Naive B cell (primary cell): ENCODE data around the gene USP44. TPM values are rescaled to one million over a fixed set of nuclear protein-coding genes. Genes with fewer than 3 reads are reported as not detected.
"Not testable (repeated sequence)": the region's sequence is repeated elsewhere in the genome, so short reads cannot be mapped to it uniquely, and the experiment has no call there.

Experiments
- ATAC-seq, 2 donors: fragments of 150-1000 bp; cut with Tn5 transposase; 2 replicates each; pipeline ENCODE4 v1.10.0; 2021; ENCODE audit warnings: low read depth in 2 of 2, mild to moderate bottlenecking in 2 of 2, moderate library complexity in 2 of 2
- DNase-seq: peaks from one replicate; pipeline ENCODE4 v3.0.0; 2022
- H3K27ac Mint-ChIP-seq, 6 donors: one replicate each; pipeline ENCODE4 v1.8.0; 2020 to 2022; ENCODE audit warnings: mild to moderate bottlenecking in 6 of 6, mixed read lengths in 6 of 6, moderate library complexity in 5 of 6, inconsistent platforms in 2 of 6
- H3K27me3 Mint-ChIP-seq, 3 donors: one replicate each; pipeline ENCODE4 v1.8.0; 2021 to 2022; ENCODE audit warnings: mixed read lengths in 3 of 3, mild to moderate bottlenecking in 1 of 3
- H3K36me3 Mint-ChIP-seq, 2 donors: one replicate each; pipeline ENCODE4 v1.8.0; 2020 to 2022; ENCODE audit warnings: mixed read lengths in 2 of 2, inconsistent platforms in 1 of 2, mild to moderate bottlenecking in 1 of 2
- H3K4me1 Mint-ChIP-seq, 3 donors: one replicate each; pipeline ENCODE4 v1.8.0; 2020 to 2022; ENCODE audit warnings: mixed read lengths in 3 of 3, inconsistent platforms in 1 of 3, mild to moderate bottlenecking in 1 of 3, moderate library complexity in 1 of 3
- H3K4me3 Mint-ChIP-seq, 8 donors: one replicate each; pipeline ENCODE4 v1.8.0; 2020 to 2022; ENCODE audit warnings: mild to moderate bottlenecking in 8 of 8, mixed read lengths in 8 of 8, moderate library complexity in 8 of 8, inconsistent platforms in 2 of 8
- H3K9me3 Mint-ChIP-seq, 7 donors: one replicate each; pipeline ENCODE4 v1.8.0; 2020 to 2022; ENCODE audit warnings: mixed read lengths in 7 of 7, mild to moderate bottlenecking in 5 of 7, inconsistent platforms in 2 of 7, moderate library complexity in 1 of 7
- polyA plus RNA-seq, 6 donors: library from polyadenylated mRNA; unstranded; fragments of 300-500 nt; fragmentation: Illumina TruSeq; gene quantifications; one replicate each; pipeline ENCODE4 v1.2.3, GENCODE V29; 2021; ENCODE audit warnings: low read depth in 6 of 6

Gene USP44
- polyA plus RNA-seq, 6 donors from 2014 or later = 5.4 to 13.8 (median 8.5) TPM

- not testable (repeated sequence) for H3K4me3 Mint-ChIP-seq, H3K36me3 Mint-ChIP-seq, DNase-seq, H3K27me3 Mint-ChIP-seq, ATAC-seq, H3K27ac Mint-ChIP-seq, H3K9me3 Mint-ChIP-seq
- H3K4me1 Mint-ChIP-seq = peaks cover 23 to 39% (median 34%) of the 10 kb centered on the region in 3 donors
Observed at GRCh38 chr12:95568045-95568444, 16.8 kb upstream of the USP44 start.

DNA sequence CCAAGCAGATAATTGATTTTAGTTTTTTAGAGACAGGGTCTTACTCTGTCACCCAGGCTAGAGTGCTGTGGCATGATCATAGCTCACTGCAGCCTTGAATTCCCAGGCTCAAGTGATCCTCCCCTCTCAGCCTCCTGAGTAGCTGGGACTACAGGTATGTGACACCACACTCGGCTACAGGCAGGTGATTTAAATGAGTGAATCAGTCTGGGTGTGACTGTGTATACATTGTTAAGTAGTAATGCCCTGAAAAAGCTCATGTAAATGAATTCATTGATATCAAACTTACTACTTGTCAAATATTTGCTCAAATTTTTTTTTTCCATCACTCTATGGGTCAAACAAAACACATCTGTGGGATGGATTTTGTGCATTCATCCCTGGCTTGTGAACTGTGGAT, 6.3 kb upstream of the USP44 start:
- Mint-ChIP-seq H3K36me3 (peaks cover 0 to 10% of the 10 kb centered on the region in 2 donors), H3K4me3 (no peak overlapping the region), H3K27ac (no peak overlapping the region), H3K27me3 (peaks cover 10 to 23% (median 20%) of the 10 kb centered on the region in 3 donors), H3K9me3 (no peaks in the 10 kb centered on the region), H3K4me1 (peaks cover 0 to 4% (median 0%) of the 10 kb centered on the region in 3 donors)
- ATAC-seq (no peak), DNase-seq (no peak)

DNA sequence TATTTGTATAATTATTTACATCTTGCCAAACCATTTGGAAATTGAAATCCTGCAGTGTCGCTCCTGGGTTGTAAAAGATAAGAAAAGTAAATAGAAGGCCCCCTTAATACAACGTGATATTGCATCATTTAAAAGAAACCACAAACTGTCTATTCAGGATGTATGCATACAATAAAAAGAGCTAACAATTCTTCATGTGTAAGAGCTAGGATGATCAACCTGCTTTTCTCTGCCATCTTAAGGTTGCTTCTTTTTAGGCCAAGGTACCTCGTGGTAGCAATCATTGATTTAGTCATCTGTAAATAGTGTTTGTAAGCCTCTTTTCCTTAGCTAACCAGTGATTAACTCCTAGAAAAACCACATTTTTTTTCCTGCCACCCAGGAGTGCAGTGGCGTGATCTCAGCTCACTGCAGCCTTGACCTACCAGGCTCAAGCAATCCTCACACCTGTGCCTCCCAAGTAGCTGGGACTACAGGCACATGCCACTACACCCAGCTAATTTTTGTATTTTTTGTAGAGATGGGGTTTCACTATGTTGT, 3.3 kb upstream of the USP44 start:
- peaks cover 0 to 15% (median 8%) of the 10 kb centered on the region in 3 donors for H3K4me1 Mint-ChIP-seq
- H3K4me3 Mint-ChIP-seq = no peak overlapping the region
- peaks cover 0 to 4% of the 10 kb centered on the region in 2 donors for H3K36me3 Mint-ChIP-seq
- H3K27me3 Mint-ChIP-seq = peaks cover 6 to 9% (median 6%) of the 10 kb centered on the region in 3 donors
- peaks cover 0 to 1% (median 0%) of the 10 kb centered on the region in 7 donors for H3K9me3 Mint-ChIP-seq
- peak overlapping the region in 1 of 6 donors; percentile 32 for H3K27ac Mint-ChIP-seq
- no peak for DNase-seq
- no peak for ATAC-seq

- Mint-ChIP-seq H3K9me3 (peaks cover 0 to 6% (median 0%) of the 10 kb centered on the region in 7 donors), H3K27me3 (peaks cover 0 to 4% (median 2%) of the 10 kb centered on the region in 3 donors), H3K36me3 (no peaks in the 10 kb centered on the region), H3K27ac (no peak overlapping the region), H3K4me3 (peak overlapping the region in 1 of 8 donors; percentile 70), H3K4me1 (peaks cover 5 to 23% (median 8%) of the 10 kb centered on the region in 3 donors)
- DNase-seq = no peak
- ATAC-seq = no peak
Observed at GRCh38 chr12:95553197-95553943, 2.1 kb upstream of the USP44 start.

GRCh38 chr12:95551913-95552516, 739 bp upstream of the USP44 start:
- ATAC-seq = no peak
- peak overlapping the region in 2 of 6 donors; percentile 30 to 34 for H3K27ac Mint-ChIP-seq
- peak overlapping the region in 1 of 8 donors; percentile 44 for H3K4me3 Mint-ChIP-seq
- DNase-seq = no peak
- no peaks in the 10 kb centered on the region for H3K36me3 Mint-ChIP-seq
- peaks cover 0 to 6% (median 0%) of the 10 kb centered on the region in 7 donors for H3K9me3 Mint-ChIP-seq
- H3K27me3 Mint-ChIP-seq = peaks cover 0 to 7% (median 4%) of the 10 kb centered on the region in 3 donors
- H3K4me1 Mint-ChIP-seq = peaks cover 14 to 29% (median 15%) of the 10 kb centered on the region in 3 donors

DNA sequence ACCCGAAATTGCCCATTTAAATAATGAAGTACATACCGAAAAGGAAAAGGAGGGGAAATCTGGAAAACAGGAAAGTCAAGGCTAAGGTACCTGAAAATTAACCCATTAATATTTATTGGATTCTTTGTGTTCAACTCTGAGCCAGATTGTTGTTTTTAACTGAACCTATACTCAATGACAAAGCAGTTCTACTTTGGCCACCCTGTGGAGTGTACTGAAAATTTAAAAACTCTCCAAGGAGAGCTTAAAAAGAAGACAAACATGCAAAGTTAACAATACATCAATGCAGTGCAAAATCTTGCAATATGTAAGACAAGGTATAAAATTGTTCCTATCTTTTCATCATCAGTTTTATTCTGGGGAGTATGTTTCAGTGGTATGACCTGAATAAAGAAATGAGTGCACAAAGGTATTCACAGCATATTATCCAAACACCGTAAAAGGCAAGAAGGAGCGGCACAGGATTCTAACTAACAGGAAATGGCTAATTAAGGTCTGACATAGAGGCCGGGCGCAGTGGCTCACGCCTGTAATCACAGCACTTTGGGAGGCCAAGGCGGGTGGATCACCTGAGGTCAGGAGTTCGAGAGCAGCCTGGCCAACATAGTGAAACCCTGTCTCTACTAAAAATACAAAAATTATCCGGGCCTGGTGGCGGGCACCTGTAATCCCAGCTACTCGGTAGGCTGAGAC, 1.7 kb downstream of the USP44 start:
- H3K36me3 Mint-ChIP-seq = no peaks in the 10 kb centered on the region
- H3K27ac Mint-ChIP-seq = peak overlapping the region; percentile 54 to 93 (median 87)
- H3K9me3 Mint-ChIP-seq = peaks cover 0 to 6% (median 0%) of the 10 kb centered on the region in 7 donors
- peak overlapping the region; percentile 83 to 95 (median 92) for H3K4me3 Mint-ChIP-seq
- peaks cover 0 to 7% (median 0%) of the 10 kb centered on the region in 3 donors for H3K27me3 Mint-ChIP-seq
- peaks cover 16 to 35% (median 20%) of the 10 kb centered on the region in 3 donors for H3K4me1 Mint-ChIP-seq
- ATAC-seq (no peak), DNase-seq (no peak)

DNA sequence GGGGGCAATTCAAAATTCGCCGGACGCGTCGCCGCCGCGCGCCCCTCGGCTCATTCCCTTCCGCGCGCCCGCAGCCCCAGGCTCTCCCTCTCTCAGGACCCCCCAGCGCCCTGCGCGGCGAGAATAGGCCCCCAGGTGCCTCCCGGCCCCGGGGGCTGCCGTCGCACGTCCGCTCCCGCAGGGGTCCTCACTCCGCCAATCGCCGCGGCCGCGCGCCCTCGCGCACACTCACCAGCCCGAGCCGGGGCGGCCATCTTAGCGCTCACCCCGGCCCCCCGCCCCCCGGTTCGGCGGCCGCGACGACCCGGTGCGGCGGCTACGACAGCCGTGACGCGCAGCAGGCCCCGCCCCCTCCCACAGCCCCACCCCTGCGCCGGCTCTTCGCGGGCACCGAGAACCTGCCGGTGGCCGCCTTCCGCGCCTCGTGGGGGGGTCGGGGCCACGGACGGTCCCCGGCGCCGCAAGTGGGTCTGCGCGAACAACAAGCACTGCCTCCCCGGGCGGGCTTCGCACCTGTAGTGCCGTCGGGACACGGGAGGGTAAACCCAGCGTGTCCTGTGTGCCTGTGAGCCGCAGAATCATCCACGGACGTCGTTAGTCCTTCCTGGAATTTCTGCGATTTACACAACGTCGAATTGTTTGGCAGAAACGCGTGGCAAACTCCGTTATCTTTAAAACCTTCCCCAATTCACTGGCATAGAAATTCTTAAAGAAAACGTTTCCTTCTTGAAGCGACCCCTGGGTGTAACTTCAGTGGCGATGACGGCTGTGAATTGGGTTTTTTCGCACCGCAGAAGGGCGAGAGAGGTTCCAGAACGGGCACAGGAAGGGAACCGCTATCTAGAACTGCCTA, 2.5 kb downstream of the USP44 start:
- H3K4me3 Mint-ChIP-seq = peak overlapping the region; percentile 87 to 95 (median 93)
- peaks cover 0 to 7% (median 0%) of the 10 kb centered on the region in 3 donors for H3K27me3 Mint-ChIP-seq
- peaks cover 16 to 35% (median 20%) of the 10 kb centered on the region in 3 donors for H3K4me1 Mint-ChIP-seq
- H3K27ac Mint-ChIP-seq = peak overlapping the region; percentile 54 to 95 (median 88)
- DNase-seq = peak; percentile 71
- no peaks in the 10 kb centered on the region for H3K36me3 Mint-ChIP-seq
- peaks cover 0 to 6% (median 0%) of the 10 kb centered on the region in 7 donors for H3K9me3 Mint-ChIP-seq
- peak; percentile 82 to 86 for ATAC-seq

DNA sequence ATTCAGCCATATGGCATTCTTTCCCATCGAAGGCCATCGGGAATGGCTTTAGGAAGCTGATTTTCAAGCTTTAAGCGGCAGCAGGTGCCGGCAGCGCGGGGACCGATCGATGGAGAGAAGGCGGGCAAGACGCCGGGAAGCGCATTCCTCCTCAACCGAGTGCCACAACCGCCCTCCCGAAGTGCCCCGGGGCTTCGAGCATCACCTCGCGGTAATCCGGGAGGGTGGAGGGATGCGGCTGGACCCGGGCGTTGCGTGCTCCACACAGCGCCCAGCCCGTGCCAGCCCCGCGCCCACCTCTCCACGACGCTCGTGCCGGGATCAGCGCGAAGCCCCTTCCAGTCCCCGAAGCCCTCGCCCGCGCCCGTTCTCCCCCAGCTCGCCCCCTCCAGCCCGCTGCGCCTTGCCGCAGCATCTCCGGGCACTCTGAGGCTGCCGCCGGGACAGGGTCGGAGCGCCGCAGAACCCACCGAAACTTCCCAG, 3.2 kb downstream of the USP44 start:
- peak overlapping the region; percentile 74 to 95 (median 88) for H3K27ac Mint-ChIP-seq
- no peak for DNase-seq
- peaks cover 0 to 7% (median 0%) of the 10 kb centered on the region in 3 donors for H3K27me3 Mint-ChIP-seq
- no peaks in the 10 kb centered on the region for H3K36me3 Mint-ChIP-seq
- peak; percentile 29 to 34 for ATAC-seq
- peaks cover 16 to 32% (median 20%) of the 10 kb centered on the region in 3 donors for H3K4me1 Mint-ChIP-seq
- peak overlapping the region; percentile 87 to 95 (median 93) for H3K4me3 Mint-ChIP-seq
- peaks cover 0 to 6% (median 0%) of the 10 kb centered on the region in 7 donors for H3K9me3 Mint-ChIP-seq

DNA sequence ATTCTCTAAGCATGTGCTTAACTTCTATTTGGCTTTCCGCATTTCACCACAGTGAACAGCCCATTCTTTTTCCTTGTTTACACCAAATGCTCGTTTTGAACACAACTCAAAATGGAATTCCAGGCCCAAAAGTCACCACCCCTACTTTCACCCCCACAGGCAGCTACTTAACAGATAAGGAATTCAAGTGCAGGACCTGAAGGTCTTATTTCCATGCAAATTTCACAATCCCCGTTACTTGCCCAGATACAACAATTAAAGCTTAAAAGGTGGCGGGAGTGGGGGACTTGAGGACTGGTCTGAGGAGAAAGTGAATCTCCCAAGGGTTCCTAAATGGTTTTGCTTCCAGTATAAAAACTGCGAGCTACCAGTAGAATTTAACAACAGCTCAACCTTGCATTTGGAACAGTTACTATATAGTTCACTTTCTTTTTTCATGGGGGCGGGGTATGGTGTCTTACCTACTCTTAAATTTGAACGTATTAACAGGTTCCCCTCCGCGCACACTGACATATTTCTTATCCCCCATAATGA, 3.7 kb downstream of the USP44 start:
- H3K27ac Mint-ChIP-seq = peak overlapping the region; percentile 74 to 95 (median 85)
- peak; percentile 24 for DNase-seq
- peaks cover 0 to 6% (median 0%) of the 10 kb centered on the region in 7 donors for H3K9me3 Mint-ChIP-seq
- ATAC-seq = peak in 1 of 2 donors; percentile 22
- H3K36me3 Mint-ChIP-seq = no peaks in the 10 kb centered on the region
- H3K4me3 Mint-ChIP-seq = peak overlapping the region; percentile 87 to 95 (median 93)
- peaks cover 0 to 7% (median 0%) of the 10 kb centered on the region in 3 donors for H3K27me3 Mint-ChIP-seq
- peaks cover 16 to 30% (median 20%) of the 10 kb centered on the region in 3 donors for H3K4me1 Mint-ChIP-seq

DNA sequence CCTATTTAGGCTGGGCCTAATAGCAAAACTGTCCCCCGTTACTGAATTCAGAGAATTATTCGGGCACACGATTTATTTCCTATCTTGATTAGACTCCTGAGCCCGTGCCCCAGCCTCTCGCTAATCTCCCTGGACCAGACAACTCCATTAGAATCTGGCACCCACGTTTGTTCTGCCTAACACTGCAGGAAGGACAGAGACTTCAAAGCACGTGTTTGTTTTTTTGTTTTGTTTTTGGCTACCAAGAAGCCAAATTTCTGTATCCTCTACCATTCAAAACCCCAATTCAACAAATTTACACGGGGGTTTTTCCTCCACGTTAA, 4.8 kb downstream of the USP44 start:
- Mint-ChIP-seq H3K27me3 (peaks cover 0 to 7% (median 0%) of the 10 kb centered on the region in 3 donors), H3K4me1 (peaks cover 13 to 23% (median 16%) of the 10 kb centered on the region in 3 donors), H3K9me3 (peaks cover 0 to 6% (median 0%) of the 10 kb centered on the region in 7 donors), H3K4me3 (peak overlapping the region in 1 of 8 donors; percentile 89), H3K27ac (no peak overlapping the region), H3K36me3 (no peaks in the 10 kb centered on the region)
- no peak for DNase-seq
- no peak for ATAC-seq

DNA sequence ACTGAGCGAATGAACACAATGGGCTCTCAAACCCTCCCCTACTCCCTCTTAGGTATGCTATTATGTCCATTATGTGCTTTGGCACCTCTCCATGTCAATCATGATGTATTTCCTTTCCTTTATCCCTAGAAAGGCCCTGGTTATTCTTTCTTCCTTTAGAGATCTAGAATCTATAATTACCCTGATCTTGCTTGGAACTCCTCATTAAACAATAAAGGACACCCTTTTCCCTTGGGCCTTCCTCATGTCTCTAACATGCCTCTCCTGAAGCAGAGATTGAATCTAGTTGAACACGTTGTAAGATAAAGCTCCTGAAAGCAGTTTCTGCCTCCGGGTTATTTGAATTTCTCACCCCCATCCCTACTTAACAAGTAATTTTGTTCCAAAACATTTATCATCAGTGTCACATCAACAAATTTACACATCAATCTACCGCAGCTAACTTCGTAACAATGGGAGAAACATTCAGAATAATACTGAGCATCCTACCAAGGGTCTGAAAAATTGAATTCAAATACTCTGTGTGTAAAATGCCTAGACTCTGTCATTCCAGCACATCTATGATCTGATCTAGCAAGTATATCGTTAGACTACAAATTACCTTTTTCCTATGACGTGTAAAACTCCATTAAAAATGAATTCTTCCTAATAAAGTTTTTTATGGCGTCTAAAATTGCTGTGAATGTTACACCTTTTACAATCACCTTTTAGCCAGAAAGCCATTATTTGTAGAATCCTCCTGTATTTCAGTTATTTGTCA, 5.4 kb downstream of the USP44 start:
- Mint-ChIP-seq H3K36me3 (no peaks in the 10 kb centered on the region), H3K27me3 (peaks cover 0 to 7% (median 0%) of the 10 kb centered on the region in 3 donors), H3K27ac (peak overlapping the region in 2 of 6 donors; percentile 0 to 30), H3K9me3 (peaks cover 0 to 6% (median 0%) of the 10 kb centered on the region in 7 donors), H3K4me3 (peak overlapping the region in 1 of 8 donors; percentile 89), H3K4me1 (peaks cover 12 to 21% (median 16%) of the 10 kb centered on the region in 3 donors)
- ATAC-seq (no peak), DNase-seq (no peak)
